NCI-H748 (cell line): ENCODE results near the gene HOXC12.

ENCODE experiments used
- DNase-seq: peaks from one replicate; lab custom pipeline; 2025; ENCODE audit not compliant: unreplicated experiment; lab: John Stamatoyannopoulos, UW

Gene HOXC12

DNA sequence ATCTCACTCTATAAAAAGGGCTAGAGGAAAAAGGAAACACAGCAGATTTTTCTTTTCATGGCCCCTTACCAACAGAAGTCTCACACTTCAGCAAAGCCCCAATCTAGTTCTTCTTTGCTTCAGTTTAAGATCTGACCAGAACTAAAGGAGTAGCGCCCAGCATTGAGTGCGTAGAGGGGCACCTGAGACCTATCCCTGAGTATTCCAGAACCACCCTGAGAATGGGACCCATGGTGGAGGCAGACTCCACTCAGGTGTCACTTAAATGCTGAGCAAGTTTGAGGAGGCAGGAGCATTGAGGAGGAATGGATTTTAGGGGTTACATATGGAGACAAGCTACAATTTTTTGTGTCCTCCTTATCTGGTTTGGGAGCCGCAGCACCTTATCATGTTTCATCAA lies 16.4 kb downstream of the HOXC12 start:
- no peak for DNase-seq

DNA sequence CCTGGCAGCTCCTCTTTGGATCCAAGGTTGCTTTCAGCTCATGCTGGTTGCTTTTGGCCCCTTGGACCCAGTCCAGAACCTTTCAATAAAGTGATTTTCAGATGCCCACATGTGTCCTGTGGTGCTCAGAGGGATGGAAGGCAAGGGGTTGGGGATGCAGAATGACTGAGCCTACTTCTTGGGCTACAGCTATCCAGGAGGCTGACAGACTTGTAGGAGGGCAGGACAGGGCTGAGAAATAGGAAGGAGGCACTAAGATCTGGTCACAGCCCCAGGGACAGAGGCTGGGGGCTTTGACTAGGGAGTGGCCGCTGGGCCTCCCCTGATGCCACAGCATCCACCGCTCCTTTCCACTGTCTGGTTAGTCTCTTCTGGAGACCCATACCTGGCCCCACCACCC lies 17.0 kb downstream of the HOXC12 start:
- no peak for DNase-seq

DNA sequence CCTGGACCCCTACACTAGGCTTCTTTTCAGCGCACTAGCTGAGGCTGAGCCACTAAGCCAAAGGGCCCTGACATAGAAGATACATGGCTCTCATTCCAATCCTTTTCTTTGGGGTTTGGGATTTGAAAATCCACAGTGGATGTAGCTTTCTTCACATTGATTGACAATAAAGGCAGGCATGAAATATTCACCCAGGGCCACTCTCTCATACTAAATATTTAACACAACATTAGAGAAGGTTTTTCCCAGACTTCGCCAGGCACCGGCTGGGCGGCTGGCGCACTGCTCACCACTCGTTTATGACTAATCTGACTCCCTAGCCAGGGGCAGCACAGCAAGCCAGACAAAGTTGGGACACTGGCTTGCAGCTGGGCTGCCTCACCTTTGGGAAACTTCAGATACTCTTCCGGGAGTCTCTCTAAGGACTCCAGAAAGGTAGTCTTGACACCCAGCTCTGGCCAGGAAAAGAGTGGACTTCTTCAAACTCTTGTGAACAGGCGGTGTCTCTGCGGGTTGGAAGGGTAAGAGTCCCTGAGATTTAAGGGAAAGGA lies 17.5 kb downstream of the HOXC12 start:
- DNase-seq = no peak

DNA sequence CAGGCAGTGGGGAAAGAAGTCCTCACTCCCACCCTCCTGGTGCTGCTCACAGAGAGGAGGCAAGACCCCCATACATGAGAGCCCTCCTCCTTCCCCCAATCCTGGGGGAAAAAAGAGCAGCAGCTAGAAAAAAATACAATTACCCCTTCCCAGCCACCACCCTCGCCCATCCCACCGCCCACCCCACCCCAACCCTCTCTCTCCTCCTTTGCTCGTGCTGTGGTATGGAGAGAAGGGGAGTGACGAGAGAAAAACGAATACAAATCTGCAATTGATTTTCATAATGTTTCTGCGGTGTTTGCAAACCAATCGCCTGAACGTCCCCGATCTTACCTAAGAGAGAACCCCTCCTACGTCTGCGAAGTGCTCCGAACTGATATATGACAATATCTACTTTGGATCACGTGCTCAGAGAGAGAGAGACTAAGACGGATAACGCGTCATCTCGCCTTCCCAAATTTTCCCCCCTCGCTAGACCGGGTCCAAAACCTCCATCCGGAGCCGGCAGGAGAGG lies 18.1 kb downstream of the HOXC12 start, which contains the start of gene HOXC11:
Gene HOXC11, plus strand, starts transcription at position 405 of the 514 bp plus-strand sequence. CDS start 116 bp downstream, outside the sequence.
- DNase-seq = no peak

DNA sequence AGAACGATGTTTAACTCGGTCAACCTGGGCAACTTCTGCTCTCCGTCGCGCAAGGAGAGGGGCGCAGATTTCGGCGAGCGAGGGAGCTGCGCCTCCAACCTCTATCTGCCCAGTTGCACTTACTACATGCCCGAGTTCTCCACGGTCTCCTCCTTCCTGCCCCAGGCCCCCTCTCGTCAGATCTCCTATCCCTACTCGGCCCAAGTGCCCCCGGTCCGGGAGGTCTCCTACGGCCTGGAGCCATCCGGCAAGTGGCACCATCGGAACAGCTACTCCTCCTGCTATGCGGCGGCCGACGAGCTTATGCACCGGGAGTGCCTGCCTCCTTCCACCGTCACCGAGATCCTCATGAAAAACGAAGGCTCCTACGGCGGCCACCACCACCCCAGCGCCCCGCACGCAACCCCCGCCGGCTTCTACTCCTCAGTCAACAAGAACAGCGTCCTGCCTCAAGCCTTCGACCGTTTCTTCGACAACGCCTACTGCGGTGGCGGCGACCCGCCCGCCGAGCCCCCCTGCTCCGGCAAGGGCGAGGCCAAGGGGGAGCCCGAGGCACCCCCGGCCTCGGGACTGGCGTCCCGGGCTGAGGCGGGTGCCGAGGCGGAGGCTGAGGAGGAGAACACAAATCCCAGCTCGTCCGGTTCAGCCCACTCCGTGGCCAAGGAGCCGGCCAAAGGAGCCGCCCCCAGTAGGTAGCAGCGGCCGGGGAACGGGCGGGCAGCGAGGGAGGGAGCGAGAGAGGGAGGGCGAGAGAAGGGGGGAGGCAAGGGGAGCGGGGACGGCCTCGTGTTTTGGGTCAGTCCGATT lies 18.7 kb downstream of the HOXC12 start:
- peak; percentile 43 for DNase-seq

DNA sequence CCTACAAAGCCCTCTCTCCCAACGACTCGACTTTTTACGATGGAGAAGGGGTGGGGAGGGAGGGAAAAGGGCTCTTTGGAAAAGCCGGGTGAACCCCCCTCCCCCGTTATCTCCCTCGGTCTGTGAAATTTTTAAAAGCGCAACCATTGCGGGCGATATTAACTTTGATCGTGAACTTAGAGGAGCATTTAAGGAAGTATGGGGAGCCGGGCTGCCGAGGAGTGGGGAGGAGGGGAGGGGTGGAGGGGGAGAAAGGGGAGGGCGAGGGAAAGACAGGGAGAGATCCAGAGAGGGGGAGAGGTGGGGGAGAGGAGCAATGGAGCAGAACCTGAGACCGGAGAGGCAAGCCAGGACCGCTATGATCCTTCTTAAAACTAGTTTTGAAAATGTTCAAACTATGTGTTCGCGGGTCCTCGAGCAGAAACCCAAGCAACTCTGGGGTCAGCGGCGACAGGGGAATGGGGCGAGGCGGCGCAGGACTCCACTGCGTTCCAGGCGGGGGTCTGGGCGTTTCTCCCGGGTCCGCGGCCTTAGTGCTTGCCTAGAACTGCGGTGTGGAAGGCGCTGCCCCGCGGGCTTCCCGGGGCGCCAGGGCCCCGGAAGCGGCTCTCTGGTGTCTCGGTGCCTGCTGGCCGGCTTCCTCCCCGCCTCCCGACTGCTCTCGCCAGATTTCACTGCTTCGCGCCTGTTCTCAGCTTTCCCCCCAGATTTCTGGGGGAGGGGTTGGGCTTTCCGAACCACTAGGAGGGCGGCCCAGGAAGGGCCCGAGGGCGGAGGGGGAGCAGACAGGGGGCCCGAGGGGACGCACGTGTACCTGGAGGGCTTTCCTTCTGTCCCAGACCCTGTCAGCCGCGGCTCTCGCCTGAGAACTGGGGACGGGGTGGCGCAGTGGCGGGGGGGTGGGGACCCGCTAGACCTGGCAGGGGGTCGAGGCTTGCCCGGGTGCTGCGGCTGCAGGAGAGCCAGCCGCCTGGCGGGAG lies 19.7 kb downstream of the HOXC12 start, which contains the start of gene HOTAIR:
Gene HOTAIR, minus strand, starts transcription at position 871 of the 980 bp plus-strand sequence.
- DNase-seq = peak; percentile 54

DNA sequence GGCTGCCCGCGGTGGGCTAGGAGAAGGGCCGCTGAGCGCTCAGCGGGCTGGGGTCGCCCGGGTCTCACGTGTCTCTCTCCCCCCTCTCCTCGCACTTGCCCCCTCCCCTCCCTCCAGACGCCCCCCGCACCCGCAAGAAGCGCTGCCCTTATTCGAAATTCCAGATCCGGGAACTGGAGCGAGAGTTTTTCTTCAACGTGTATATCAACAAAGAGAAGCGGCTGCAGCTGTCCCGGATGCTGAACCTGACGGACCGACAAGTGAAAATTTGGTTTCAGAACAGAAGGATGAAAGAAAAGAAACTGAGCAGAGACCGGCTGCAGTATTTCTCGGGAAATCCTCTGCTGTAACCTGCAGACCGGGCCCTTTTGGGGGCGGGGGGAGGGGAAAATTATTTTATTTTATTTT lies 20.4 kb downstream of the HOXC12 start:
- DNase-seq = peak; percentile 47

DNA sequence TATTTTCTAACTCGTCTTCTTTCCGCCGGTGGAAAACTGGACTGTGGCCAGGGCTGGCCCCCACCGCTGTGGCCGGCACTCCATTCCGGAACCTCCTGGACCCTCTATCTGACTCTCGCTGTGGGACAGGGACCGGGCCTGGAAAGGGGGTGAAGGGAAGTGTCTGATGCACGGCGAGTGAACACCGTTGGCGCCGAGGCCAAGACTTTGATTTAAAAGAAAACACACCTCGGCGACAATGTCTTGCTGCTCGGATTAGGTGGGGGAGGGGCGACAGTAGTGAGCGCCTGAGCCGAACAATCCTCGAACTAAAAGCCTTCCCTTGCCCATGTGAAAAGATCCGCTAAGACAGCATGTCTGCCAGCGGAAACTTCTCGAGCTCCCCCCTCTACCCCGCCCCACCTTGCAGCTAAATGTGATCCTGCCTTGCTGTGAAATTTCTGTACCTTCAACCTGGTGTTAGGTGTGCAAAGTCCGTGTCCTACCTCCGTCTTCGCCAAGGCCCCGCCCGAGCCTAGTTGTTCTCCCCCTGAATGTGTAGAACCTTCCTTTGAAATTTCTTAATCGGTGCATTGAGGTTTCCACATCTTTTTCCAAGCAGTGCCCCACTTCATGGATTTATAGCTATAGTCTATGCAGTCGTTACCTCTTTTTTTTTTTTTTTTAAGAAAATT lies 20.9 kb downstream of the HOXC12 start:
- no peak for DNase-seq

DNA sequence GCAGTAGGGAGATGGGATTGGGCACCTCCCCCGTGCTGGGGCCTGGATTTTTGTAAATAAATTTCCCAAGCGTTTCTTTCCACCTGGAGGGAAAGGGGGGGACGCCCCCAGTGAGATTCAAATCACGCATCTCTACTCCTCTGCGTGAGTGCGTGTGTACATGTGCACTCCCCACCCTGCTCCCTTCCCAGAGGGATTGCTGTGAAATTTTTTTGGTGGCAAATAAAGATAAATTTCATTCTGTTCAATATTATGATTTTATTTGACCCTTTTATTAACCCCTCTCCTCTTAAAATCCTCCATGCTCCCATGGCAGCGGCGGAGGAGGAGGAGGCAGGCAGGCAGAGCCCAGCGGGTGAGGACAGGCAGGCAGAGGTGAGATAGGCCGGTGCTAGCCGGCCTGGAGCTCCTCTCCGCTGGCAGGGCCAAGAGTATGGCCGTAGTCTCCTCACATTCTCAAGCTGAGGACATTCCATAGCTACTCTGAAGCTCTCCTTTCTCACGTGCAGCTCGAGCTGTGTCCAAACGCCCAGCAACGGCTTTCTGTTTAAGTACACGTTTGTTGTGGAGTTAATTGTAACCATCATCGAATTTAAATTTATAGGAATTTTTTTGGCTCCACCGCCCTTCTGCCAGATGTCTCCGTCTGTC lies 21.6 kb downstream of the HOXC12 start:
- DNase-seq = no peak

DNA sequence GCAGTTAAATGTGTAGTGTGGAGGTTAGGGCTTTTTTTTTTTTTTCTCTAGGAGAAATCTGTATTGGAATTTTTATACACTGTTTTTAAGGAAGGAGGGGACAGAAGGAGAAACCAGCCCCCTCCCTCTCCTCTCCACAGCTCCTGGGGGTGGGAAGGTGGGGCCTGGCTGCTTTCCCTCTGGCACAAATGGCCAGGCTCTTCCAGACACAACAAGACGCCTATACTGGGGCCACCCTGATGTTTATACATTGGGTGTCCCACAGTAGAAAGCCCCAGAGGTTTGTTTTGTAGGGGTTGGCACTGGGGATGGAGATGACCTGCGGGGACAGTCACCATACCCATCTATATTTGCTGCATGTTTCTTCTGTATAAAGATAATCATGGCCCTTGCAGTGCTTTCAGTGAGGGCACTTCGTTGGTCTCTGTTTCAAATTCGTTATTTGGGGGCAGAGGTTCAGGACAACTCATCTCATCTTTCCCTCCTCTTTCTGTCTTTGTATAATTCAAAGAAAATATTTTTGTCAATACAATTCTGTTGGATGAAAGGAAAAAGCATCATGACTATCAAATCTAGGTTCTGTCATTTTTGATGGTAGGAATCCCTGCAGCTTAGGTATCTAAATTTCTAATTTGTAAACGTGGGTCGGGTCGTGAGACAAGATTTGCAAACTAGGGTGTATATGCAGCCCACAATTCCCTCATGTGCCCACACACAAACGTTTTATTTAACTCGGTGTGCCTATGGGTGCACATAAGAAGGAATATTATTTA lies 22.3 kb downstream of the HOXC12 start:
- DNase-seq = no peak

DNA sequence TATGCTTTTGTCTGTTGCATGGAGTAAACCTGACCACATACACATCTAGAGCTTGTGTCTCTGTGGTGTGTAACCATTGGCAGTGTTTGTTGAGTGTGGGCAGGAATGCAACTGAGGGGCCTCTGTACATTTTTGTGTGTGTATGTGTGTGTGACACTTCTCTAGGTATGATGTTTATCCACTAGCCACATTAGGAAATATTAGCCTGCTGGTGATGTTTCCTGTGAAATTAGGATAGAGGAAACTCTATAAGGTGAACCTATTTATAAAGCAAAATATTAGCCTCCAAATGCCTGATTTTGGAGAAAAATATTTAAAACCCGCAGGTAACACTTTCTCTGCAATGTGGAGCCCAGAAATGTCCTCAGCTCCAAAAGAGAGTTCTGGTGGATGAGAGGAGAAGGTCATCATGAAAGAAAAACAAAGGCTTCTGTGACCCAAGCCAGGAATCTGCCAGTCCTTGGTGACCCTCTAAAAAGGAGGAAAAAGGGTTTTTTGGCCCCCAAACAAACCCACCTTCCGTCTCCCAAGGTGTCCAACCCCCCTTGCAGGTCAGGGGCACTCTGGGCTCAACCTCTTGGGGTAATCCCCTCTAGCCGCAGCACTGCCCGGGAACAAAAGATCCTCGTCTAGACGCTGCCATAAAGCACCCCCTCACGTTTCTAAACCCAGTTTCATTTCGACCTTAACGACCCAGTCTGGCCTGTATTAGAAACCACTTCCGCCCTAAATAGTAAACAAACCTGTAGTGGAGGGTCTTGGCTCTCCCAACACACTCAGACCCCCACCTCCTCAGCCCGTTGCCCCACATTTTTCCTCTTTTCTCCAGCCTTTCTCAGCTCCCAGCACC lies 23.1 kb downstream of the HOXC12 start:
- DNase-seq = no peak

DNA sequence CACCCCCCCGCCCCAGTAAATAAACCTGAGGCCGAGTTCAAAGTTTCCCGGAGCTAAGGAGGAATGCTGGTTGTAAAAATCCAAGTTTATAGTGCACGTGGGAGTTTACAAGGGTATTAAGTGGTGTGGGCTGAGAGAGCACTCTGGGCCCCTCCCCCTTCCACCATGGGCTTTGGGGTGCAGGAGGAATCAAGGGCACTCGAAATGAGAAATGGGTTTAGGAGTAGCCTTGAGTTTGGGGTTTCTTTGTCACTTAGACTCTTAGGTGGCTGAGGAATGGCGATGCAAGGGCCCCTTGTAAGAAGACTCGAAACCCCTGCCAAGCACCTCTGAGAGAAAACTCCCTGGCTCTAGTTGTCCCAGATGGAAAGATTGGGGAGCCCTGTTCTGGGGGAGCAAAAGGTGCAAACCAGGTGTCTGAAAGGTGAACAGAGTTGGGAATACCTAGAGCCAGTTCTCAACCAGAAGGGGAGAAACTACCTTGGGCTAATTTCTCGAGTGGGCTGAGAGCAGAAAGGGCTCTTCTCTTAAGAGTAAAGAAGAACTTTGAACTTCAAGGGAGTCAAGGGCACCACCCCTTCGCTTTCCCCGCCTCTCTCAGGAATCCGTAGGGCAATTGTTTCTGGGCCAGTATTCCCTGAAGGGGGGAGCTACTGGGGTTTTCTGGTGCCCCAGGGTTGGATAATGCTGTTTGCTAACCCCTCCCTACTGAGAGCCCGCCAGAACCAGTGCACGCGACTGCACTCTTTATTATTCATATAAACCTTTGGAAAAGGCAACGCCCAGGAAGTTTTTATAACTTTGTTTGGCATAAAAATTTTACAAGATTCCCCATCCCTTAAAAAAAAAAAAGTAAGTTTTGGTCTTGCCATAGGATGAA lies 24.0 kb downstream of the HOXC12 start:
- peak; percentile 16 for DNase-seq

DNA sequence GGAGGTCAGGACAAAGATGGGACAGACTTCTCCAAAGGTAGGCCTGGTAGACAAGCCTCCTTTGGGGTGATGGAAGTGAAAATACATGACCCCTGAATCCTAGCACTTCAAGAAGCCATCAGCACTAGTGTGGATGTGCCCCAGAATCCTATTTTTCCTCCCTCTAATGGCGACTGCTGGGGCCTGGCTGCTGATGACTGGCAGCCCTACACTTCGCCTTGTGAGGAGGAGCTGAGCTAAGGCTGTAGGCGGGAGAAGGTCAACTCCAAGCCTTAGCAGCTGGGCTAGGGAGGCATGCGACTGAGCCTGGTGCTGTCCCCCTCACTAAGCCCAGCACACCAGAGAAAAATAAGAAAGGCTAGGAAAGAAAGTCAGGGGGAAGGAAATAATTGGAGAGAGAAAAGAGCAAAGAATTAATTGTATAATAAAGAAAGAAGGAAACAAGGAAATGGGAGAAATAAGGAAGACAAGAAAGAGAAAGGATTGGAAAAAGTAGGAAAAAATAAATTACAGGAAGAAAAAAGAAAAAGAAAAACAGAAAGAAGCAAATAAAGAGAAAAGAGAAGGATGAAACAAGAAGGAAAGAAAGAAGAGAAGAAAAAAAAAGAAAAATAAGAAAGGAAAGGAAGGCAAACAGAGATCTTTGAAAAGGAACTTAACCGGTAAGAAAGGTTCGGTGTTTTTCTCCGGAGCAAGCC lies 25.6 kb downstream of the HOXC12 start:
- no peak for DNase-seq

DNA sequence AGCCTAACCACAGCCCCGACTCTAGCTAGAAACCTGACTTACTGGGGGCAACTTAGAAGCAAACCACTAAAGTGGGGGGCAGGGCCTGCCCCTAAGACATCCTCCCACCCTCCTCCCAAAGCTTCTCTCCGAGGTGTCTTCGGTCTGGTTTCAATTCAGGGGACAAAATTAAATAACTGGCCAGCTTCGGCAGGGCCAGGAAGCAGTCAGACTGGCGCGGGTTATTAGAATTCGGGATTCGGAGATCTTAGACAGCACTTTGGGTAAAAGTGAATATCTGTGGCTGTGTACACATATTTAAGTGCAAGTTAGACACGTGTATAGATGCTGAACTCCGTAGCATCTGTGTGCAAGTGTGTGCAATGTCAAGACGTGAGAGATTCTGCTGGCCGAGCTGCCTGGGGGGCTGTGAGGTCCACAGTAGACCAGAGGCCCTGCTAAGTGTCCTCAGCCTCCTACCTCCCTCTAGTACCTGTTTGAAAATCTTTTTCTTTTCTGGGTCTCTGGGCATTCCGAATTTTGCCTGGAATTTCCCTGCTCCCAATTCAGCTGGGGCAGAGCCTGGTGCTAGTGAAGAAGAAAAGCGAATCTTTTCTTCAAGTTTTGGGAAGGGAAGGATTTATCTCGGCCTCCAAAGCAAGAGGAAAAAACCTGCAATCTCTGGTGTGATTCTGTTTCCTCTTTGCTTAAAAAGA lies 26.2 kb downstream of the HOXC12 start:
- no peak for DNase-seq

DNA sequence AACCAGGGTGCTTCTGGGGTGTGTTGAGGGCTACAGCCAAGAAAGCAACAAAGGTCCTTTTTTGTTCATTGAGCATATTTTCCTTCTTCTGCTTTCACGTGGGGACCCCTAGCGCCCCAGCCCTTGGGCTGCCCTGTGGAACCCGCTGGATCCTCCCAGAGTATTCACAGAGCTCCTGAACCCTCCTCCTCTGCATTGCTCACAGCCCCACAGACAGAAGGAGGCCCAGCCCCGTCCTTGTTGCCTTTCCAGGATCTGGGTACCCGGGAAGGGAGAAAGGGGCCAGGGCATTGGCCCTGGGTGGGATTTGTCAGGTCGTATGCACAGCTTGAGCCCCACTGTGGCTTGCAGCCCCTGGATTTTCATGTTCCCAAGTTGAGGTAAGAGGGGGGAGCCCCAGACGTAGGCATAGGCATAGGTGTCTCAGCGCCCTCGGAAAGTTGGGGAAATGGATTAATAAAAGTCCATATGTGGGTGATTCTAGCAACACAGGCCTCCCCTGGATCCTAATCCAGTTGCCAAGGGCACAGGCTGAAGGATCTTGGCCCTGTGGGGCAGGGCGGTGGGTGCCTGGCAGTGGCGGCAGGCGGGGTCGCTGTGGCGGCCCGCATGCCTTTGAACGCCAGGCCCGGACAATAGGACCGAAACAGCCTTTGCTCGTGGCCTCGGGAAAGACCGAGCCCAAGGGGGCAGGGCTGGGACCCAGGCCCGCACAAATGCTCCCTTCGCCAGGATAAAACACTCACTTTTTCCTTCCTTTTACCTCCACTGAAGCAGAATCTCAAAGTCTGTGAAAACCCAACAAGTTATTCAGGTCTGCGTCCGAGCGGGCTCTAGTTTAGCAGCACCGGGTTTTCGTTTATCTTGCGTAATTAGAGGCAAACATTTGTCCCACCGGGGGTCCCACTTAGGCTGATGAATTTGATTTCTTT lies 27.2 kb downstream of the HOXC12 start:
- DNase-seq = no peak
